T follicular helper cell (primary cell): Measurements from ENCODE around the gene CYP20A1.
"Not testable (repeated sequence)": the region's sequence is repeated elsewhere in the genome, so short reads cannot be mapped to it uniquely, and the experiment has no call there.

Source experiments
- DNase-seq: peaks from one replicate; pipeline ENCODE4 v3.0.0-alpha.2; 2020; ENCODE audit warnings: low read depth
- total RNA-seq, 2 experiments: gene quantifications; one replicate each; lab custom pipeline; 2026; lab: John Stamatoyannopoulos, UW

Gene CYP20A1, protein sequence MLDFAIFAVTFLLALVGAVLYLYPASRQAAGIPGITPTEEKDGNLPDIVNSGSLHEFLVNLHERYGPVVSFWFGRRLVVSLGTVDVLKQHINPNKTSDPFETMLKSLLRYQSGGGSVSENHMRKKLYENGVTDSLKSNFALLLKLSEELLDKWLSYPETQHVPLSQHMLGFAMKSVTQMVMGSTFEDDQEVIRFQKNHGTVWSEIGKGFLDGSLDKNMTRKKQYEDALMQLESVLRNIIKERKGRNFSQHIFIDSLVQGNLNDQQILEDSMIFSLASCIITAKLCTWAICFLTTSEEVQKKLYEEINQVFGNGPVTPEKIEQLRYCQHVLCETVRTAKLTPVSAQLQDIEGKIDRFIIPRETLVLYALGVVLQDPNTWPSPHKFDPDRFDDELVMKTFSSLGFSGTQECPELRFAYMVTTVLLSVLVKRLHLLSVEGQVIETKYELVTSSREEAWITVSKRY
- 126 to 144 reads per million in 2 experiments for total RNA-seq

DNA sequence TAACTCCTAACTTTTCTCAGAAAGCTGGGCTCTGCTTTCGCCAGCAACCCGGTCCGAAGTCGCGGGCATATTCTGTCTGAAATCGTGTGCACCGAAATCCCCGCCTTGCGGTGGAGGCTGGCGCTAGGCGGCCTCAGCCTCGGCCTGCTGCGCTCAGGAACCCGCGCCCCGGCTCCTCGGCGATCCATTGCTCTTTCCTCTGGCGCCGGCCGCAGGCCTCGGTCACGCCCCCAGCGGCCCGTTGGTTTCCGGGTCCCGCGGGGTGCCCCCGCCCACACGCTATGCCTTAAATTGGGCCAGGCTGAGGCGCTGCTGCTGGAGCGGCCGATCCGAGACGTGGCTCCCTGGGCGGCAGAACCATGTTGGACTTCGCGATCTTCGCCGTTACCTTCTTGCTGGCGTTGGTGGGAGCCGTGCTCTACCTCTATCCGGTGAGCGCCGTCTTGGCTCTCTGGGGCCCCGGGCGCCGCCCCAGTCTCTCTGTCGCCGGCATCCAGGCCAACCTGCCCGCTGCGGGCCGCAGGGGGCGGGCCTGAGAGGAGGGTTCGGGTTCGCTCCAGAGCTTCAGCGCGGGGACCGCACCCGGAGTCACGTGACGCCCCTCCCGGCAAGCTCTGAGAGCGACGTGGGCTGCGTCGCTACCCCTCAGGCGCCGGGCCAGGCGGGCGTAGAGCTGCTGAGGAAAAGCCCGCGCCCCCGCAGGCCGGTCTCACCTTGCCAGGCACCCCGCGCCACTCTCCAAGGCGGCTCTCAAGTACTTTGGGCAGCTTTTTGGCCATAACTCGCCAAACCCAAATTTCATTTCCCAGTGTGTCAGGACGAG, at the start of gene CYP20A1:
TSS of gene CYP20A1 (plus strand) at position 315 of the 823 bp plus-strand sequence. CDS start at position 360, 45 bp downstream.
- peak; percentile 94 for DNase-seq

DNA sequence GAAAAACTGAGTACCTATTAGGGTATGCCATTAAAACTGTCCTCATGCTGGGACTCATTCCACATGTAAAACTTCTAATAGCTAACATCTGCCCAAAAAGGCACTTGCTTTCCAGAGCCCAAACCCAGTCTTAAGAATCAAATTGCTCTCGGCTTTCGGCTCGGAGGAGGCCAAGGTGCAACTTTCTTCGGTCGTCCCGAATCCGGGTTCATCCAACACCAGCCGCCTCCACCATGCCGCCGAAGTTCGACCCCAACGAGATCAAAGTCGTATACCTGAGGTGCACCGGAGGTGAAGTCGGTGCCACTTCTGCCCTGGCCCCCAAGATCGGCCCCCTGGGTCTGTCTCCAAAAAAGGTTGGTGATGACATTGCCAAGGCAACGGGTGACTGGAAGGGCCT, 48.3 kb upstream of the CYP20A1 start:
- not testable (repeated sequence) for DNase-seq

DNA sequence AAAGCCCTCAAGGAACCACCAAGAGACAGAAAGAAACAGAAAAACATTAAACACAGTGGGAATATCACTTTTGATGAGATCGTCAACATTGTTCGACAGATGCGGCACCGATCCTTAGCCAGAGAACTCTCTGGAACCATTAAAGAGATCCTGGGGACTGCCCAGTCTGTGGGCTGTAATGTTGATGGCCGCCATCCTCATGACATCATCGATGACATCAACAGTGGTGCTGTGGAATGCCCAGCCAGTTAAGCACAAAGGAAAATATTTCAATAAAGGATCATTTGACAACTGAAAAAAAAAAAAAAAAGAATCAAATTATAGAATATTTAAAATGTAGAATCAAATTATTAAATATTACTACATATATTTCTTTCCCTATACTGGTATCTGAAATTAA, 47.8 kb upstream of the CYP20A1 start:
- DNase-seq: not testable (repeated sequence)

DNA sequence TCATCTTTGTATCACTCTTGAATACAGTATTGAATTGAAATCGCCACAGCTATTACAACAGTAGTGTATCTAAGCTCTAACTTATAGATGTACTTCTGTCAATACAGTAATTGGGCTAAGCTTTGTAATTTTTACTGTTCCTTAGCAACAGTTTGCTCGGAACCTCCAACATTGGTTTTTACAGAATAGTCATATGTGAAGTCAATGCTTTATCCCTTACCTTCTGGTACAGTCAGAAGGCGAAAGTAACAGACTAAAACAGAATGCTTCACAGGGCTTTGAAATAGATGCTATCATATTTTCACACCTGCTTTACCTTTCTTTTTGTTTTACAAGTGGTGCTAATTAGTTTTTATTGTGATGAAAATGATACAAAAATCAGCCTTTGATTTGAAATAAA, 46.9 kb upstream of the CYP20A1 start:
- no peak for DNase-seq

DNA sequence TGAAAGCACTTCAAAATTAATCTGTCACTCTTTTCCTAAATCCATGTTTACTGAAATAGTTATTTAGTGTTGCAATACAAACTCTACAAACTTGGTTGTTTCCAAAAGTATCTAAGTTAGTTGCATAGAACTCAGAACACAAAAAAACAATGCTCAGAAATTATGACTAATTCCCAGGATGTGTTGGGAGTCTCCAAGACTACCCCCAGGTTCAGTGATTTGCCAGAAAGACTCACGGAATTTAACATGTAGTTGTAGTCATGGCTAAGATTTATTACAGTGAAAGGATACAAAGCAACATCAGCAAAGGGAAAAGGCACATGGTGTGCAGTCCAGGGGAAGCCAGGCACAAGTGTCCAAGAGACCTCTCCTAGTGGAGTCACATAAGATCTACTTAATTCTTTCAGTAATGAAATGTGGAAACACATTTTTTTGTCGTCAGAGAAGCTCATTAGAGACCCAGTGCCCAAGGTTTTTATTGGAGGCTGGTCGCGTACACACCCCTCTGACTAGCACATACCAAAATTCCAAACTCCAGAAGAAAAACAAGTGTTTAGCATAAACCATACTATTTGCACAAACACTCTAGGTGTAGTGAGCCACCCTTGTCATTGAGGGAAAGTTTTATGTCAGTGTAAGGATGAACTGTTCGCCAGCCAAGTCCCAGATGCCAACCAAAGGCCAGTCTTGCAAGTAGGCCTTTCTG, 43.3 kb upstream of the CYP20A1 start:
- no peak for DNase-seq

DNA sequence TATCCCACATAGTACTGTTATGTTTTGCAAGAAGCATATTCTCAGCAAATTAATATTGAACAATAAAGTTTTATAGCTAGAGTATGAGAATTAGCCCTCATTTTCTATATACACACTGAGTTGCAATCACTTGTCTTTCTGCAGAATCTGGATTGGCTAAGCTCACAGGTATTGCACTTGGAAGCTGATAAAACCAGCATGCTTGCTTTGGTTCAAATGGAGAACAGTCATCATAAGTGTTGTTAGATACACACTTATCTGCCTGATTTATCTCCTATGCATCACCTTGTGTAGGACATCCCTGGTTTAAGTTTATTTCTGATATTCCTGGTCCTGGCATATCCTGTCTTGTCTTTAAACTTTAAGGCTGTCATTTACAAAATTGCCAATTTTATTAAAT, 38.0 kb upstream of the CYP20A1 start:
- DNase-seq: no peak

DNA sequence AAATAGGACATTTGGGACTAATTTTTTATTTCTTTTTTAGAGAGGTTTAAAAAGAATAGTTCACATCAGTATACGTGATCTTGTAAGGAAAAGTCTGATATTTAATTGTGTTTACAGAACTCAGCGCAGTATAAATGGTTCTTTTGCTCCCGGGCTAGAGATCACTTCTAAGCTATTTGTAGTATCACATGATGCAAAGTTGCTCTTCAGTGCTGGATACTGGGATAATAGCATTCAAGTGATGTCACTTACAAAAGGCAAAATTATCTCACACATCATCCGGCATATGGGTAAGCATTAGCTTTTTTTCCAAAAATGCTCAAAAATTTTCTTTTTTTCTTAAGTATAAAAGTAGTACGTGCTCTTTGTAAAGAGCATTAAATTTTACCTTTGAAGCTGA, 37.4 kb upstream of the CYP20A1 start:
- no peak for DNase-seq

DNA sequence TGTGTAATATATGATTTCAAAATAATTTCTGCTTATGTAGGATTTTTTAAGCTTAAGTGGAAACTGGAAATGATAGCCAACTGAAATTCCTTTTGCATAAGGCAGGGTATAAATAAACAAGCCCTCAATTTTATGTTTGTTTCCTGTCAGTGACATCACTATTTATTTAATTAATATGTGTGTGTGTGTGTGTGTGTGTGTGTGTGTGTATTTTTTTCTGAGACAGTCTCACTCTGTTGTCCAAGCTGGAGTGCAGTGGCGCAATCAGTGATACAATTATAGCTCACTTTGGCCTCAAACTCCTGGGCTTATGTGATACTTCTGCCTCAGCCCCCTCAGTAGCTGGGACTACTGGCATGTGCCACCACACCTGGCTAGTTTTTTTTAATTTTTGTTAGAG, 29.3 kb upstream of the CYP20A1 start:
- DNase-seq: no peak

DNA sequence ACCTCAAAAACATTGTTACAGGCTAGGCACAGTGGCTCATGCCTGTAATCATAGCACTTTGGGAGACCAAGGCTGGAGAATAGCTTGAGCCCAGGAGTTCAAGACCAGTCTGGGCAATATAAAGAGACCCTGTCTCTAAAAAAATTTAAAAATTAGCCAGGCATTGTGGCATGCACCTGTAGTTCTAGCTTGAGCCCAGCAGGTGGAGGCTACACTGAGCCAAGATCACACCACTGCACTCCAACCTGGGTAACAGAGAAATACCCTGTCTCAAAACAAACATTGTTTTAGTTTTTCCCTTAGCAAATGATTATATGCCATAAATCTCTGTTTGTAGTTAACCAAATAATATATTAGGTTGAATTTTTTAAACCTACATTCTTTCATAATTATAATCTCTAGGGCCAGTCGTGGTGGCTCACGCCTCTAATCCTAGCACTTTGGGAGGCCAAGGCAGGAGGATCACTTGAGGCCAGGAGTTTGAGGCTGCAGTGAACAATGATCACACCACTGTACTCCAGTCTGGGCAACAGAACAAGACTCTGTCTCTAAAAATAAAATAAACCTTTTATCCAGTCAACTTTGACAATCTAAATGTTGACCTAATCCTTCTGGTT, 13.3 kb upstream of the CYP20A1 start:
- DNase-seq: peak; percentile 15

DNA sequence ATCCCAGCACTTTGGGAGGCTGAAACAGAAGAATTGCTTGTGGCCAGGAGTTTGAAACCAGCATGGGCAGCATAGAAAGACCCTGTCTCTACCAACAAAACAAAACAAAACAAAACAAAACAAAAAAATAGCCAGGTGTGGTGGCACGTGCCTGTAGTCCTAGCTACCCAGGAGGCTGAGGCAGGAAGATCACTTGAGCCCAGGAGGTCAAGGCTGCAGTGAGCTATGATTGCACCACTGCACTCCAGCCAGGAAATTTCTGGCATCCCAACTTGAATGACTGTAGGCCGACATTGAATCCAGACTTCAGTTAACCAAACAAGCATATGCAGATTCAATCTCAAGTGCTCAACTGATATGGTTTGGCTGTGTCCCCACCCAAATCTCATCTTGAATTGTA, 9.1 kb upstream of the CYP20A1 start:
- not testable (repeated sequence) for DNase-seq

DNA sequence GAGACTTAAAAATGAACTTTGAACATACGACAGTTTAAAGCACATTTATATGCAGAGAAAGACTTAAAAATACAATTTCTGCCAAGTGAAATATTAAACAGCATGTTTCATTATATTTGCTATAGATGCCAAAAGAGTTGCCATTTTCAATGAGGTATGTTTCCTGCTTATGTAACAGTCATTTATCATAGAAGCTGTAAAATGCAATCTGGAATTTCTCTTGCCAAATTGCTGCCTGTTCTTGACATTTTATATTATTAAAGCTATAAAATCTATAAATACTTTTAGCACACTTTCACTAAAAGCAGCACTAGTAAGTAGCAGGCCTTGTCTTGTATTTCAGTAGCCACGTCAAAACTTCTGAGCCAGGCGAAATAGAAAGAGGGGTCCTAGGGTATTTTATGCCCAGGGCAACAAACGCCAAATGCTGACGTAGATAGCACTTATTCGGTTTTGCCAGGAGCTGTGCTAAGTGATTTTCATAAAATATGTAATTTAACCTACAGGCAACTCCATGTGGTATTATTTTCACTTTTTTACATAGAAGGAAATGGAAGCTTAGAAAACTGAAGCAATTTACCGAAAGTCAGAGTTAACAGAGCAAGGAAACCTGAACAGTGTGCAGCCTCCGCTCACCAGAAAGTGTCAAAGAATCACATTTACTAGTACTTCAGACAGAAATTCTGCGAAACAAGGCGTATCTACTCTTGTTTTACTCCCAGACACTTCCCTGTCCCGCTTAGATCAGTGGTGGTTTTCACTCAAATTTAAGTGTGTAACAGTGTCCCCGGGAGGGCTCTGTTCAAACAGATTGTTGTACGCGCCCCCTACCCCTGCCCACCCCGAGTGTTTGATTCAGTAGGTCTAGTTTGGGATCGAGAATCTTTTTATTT, 1.2 kb upstream of the CYP20A1 start:
- DNase-seq: no peak

DNA sequence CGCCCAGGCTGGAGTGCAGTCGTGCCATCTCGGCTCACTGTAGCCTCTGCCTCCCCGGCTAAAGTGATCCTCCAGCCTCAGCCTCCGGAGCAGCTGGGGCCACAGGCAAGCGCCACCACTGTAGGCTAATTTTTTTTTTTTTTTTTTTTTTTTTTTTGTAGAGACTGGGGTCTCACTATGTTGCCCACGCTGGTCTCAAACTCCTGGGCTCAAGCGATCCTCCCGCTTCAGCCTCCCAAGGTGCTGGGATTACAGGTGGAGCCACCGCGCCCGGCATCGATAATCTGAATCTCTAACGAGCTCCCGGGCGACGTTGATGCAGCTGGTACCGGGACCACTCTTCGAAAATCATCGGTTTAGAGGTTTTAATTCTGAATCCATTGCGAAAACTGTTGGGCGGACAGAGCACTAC, 520 bp upstream of the CYP20A1 start:
- peak; percentile 3 for DNase-seq

DNA sequence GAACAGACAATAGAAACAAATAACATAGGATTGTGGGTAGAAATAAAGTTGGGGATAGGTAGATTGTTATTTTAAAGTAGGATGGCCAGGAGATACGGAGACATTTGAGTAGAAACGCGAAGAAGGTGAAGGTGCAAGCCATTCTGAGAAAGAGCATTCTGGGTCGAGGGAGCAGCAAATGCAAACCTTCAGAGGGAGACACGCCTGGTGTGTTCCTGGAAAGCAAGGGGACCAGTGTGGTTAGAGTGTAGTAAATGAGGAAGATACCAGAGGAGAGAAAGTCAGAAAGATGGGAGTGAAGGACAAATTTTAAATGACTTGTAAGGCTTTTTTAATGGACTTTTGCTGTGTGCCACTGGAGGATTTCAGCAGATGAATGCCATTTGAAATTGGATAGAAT, 1.7 kb downstream of the CYP20A1 start:
- DNase-seq: no peak

DNA sequence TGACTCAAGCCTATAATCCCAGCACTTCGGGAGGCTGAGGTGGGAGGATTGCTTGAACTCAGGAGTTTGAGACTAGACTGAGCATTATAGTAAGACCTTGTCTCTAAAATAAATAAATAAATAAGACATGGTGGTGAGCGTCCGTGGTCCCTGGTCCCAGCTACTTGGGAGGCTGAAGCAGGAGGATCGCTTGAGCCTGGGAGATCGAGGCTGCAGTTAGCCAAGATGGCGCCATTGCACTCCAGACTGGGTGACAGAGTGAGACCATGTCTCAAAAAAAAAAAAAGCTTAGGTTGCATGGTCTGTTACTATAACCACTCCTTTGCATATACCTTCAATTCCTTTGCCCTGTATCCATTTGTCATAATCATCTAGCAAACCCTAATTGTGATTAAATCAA, 3.7 kb downstream of the CYP20A1 start:
- DNase-seq: no peak

DNA sequence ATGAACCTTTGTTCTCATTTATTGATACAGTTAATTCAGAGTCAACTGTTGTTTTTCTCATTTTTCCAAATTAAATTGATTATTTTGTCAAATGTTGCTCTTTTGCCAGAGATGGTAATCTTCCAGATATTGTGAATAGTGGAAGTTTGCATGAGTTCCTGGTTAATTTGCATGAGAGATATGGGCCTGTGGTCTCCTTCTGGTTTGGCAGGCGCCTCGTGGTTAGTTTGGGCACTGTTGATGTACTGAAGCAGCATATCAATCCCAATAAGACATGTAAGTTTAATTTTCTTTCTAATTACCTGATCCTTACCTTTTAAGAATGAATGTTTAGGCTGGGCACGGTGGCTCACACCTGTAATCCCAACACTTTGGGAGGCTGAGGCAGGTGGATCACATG, 7.8 kb downstream of the CYP20A1 start:
- DNase-seq: no peak

DNA sequence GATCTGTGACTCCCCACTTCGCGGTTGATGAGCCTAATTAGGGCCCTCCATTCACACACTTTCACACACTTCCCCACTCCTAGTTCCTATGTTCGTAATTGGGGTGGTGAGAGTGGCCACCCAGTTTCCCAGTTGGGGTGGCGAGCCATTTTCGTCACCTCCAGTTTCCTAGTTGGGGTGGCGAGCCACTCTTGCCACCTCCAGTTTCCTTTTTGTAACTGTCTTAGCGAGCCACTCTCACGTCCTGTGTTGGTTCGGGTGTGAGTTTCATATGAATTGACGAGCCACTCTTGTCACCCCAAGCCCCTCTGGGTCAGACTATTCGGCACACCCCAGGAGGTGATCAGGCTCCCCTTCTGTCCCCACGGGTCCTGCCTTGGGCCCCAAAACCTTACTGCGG, 14.0 kb downstream of the CYP20A1 start:
- DNase-seq: no peak

DNA sequence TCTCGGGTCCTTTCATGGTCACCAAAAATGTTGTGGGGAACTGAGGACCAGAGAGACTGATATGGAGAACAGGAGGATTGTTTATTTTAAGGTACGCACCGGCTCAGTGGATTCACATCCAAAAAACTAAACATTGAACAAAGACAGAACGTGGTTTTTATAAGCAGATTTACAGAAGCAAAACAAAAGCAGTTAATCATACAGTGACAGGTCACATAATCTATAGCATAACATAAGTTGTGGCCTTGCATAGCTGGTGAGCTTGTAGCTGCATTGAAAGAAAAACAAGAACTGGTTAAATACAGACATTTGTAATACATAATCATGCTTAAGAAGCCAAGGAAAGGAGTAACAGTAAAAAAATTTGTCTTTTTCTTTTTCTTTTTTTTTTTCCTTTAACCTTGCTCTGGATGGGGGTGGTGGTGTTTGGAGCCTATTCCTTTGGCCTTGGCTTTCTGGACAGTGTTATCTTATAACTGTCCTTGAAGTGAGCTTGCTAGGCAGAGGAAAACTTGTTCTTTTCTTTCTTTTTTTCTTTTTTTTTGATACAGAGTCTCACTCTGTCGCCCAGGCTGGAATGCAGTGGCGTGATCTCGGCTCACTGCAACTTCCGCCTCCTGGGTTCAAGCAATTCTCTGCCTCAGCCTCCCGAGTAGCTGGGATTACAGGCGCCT, 14.7 kb downstream of the CYP20A1 start:
- not testable (repeated sequence) for DNase-seq

DNA sequence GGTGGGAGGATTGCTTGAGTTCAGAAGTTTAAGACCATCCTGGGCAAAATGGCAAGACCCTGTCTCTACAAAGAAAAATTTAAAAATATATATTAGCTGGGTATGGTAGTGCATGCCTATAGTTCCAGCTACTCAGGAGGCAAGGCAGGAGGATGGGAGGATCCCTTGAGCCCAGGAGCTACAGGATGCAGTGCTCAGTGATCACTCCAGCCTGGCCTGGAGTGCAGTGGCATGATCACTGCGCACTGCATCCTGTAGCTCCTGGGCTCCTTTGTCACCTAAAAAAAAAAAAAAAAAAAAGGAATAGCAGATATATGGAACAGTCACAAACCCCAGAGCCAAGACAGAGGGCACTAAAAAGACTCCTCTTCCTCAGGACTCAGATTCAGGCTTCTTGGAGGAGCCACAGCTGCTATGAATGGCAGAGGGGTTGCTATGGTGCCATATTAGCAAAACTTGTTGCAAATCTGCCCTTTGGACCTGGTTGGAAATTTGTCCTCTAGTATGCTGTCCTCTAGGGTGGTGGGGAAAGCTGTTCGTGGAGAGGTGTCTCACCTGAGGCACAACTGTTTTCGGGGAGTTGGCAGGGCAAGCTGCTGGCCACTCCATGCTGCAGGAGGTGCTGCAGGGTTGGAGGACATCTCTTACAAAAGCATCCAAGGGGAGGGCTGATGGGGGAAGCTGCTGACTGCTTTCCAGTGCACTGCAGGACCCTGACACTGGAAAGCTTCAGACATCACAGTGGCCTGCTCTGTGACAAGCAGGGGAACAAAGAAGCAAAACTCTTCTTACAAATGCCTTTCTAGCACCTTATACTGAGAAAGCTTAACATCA, 22.7 kb downstream of the CYP20A1 start:
- no peak for DNase-seq

DNA sequence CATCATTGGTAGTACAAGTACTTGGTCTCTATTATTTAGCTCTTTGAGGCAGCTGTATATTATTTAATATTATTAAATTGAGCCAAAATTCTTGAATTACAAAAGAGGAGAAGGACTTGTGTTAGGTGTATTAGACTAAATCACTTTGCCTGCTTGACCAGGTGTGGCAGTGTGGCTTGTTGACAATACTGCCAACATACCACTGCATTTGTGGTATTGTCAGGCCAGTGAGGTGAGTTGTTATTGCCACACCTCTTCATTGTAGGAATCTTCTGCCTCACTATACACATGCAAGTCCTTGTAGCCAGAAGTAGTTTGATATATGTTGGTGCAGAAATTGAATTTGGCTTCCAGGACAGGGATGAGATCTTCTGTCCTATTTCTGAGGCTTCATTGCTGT, 40.5 kb downstream of the CYP20A1 start:
- no peak for DNase-seq
